Measurements from ENCODE around the gene NEDD4L.

Gene NEDD4L

DNA sequence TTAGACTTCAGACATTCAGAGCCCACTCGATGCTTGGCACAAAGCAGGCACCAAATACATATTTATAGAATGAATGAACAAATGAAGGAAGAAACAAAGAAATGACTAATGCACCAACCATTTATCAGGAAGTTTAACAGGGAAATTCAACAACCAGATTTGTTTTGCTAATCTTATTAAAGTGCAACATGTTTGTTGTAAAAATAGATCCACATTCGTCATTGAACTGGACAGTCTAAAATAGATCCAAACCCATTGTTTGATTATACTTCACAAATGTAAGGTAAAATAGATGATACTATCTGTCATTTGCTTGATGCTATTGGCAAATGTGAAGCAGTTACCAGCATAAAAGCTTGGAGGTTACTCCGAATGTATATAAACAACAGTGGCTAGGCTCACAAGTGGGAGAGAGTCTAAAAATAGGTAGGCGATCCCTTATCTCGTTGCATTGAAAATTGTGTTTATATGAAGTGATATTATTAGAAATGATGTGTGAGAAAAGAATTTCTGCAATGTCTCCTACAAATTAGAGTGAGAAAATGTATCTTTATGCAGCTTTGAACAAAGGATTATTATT lies 246.2 kb downstream of the NEDD4L start:
- no peak for DNase-seq (ENCODE audit: low read depth)

DNA sequence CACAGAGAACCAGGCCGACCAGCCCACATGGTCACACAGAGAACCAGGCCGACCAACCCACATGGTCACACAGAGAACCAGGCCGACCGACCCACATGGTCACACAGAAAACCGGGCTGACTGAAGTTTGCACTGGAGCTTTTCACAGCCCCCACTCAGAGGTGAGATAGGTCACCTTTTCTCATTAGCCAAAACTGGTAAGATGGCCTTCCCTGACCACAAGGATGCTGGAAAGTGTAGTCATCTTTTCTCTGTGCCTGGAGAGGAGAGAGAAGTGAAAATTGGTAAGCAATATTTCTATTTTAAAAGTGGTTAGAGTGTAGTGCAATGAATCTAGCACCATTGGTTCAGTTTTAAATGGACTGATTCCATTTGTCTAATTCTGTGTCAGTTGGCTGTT lies 247.1 kb downstream of the NEDD4L start:
- no peak for DNase-seq (ENCODE audit: low read depth)

DNA sequence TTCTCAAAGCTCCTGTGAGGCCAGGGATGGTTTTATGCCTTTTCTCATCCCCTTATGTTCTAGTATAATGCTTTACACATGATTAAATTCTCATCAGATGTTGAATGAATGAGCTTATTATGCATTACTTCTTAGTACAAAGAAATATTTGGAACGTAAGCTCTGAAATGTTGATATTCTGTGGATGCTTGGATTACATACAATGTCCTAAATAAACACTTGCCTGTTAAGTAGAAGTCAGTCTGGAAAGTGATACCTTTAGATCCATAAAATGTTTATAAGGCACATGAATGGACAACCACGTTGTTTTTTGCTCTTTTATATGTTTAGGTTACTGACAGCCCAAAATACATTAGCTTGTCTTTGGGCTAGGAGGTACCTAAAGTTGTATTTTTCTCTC lies 248.6 kb downstream of the NEDD4L start:
- DNase-seq (ENCODE audit: low read depth): no peak

DNA sequence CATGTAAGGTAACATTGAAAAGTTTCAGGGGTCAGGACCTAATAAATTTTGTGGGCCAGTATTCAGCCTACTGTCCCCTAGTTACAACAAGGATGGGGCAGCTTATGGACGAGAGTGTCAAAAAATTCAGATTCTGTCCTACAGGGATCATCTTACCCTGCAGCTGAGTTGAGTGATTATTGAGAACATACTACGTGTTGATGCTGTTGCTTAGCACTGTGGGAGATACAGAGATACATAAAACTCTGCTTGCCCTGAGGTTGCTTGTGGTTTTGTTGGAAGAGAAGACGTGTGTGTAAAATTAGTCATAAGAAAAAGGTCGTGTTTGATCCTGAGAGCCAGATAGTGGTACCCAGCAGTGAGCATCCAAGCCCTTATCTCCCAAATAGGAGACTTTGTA lies 253.2 kb downstream of the NEDD4L start:
- no peak for DNase-seq (ENCODE audit: low read depth)

DNA sequence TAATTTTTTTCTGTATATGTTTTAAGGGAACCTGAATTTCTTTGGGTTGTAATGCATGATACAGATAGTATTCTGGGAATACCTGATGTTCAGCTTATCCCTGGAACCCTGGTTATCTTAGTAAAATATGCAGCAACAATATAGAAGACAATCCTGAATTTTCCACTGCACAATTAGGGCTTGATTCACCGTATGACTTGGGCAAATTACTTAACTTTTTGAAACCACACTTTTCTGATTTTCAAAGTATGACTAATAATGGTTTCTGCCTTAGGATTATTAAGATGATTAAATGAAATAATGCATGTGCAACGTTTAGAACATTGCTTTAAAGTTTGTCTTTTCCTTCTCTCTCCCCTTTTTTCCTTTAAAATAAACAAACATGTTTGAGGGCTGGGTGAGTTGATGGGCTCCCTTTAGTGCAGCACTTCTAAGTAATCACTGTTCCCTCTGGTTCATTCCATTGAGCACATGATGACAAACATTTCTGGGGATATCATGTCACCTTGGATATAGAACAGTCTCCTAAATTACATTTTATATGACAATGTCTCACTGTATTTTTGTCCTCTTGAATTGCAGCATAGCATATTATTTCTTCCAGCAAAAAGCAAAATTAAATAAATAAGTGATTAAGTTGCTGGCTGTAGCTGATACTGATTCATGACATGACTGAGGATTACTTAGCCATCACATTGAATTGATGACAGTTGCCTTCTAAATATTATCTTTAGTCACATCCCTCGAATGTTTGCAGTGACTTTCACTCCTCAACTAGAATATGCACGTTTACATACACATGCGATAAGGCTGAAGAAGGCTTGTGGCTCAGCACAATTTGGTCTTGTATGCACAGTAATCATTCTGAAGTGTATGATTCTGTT lies 254.5 kb downstream of the NEDD4L start:
- no peak for DNase-seq (ENCODE audit: low read depth)

DNA sequence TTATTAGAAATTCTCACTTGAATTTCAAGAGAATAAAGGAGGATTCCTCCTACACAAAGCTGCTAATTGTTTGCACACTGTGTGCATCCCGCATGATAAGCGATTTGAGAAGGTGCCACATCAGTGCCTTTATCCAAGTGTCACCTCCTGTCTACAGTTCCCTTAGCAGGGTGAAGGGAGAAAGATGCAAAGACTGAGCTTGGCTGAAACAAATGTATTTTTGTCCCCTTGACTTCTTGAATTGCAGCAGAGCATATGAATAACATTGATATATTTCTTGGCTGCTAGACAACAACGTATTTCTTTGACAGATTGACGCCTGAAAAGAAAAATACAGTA lies 255.1 kb downstream of the NEDD4L start:
- no peak for DNase-seq (ENCODE audit: low read depth)

DNA sequence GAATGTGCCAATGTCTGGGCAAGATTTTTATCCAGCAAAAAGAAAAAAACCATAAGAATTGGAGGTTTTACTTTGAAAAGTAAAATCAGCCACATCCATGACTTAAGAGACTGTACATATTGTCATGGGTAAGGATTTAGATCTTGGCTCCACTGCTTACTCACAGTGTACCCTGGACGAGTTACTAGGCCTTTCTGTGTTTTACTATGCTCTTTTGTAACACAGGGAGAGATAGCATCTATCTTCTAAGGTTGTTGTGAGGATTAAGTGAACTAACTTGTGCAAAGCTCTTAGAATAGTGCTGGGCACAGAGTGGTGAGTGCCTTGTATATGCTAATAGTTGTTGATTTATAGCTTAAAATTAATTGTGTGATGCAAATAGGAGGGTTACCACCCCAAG lies 255.9 kb downstream of the NEDD4L start:
- DNase-seq (ENCODE audit: low read depth): no peak

DNA sequence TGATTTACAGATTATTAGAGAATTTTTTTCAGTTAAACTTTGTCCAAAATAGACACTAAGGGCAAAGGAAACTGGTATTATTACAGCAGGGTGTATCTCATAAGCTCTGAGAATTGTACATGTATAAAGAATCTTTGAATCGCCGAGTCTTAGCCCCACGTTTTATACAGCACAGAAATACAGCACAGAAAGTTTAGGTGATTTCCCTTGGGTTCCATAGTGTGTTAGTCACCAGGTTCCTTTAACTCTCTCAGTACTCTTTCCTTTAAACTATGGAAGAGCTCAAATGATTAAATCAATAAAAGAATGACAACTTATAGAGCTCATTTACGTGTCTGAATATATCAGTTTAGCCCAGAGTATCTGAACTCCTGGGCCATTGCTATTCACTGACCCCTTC lies 256.8 kb downstream of the NEDD4L start:
- DNase-seq (ENCODE audit: low read depth): no peak

DNA sequence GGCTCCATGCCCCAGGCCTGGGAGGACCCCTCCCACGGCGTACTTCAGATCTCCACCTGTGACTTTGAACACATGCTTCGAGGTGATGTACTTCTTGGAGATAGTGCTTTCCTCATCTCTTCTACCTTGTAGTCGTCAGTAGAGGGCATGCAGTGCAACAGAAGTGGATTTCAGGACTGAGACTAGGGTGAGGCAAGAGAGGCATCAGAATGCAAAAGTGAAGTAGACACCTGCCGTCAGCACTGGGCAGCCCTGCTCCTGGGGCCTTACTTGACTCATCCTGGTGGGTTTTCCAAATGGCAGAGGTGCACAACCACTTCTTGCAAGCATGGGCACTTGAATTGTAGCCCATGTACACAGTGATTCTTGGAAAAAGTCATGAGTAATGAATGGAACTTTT lies 258.8 kb downstream of the NEDD4L start:
- no peak for DNase-seq (ENCODE audit: low read depth)

DNA sequence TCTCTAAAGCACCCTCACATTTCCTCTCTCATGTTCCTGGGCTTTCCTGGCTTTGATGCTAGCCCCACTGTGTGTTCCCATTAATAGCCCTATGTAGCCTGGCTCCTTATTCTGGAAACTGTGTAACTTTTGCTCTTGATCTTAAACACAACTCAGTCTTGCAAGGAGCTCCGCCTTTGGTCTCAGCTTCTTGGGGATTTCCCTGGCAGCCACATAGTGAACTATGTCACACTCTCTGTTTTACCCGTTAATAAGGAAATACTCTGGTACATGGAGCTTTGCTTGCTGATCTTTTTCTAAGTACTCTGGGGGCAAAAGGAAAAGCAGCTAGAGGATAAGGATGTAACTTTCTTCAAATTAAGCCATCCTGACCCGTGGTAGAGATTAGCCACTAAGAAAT lies 259.3 kb downstream of the NEDD4L start:
- DNase-seq (ENCODE audit: low read depth): no peak

DNA sequence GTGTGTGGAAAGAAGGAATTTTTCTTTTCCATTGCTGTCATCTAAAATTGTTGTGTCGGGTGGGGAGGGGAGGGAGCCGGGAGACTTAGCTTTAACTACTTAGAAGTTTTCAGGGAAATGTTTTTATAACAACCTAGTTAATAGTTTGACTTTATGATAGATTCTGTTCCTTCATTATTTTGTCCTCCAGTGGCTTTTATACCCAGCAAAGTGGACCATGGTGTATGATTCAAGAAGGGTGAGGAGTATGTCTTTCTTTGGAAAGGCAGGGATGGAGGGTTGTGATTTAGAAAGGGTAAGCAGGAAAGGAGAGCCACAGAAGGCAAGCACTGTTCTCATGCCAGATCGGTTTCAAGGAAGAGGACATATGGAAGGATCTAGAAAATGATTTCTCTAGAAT lies 261.8 kb downstream of the NEDD4L start:
- DNase-seq (ENCODE audit: low read depth): no peak

DNA sequence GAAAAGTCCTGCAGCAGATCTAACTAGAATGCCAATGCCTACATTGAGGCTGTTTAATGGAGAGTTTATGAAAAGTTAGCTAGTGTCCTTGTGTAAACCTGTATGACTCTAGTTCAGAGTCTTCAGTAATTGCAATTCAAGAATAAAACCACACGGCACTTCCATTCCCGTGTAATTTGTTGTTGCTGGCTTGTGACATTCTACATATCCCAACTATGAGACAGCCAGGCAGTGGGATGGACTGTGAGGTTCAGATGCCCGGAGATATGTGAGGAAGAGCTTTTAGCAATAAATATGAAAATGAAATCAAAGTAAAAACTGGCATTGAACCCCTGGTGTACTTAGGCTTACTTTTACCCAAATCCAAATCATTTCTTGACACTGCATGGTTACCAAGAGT lies 263.4 kb downstream of the NEDD4L start:
- no peak for DNase-seq (ENCODE audit: low read depth)

DNA sequence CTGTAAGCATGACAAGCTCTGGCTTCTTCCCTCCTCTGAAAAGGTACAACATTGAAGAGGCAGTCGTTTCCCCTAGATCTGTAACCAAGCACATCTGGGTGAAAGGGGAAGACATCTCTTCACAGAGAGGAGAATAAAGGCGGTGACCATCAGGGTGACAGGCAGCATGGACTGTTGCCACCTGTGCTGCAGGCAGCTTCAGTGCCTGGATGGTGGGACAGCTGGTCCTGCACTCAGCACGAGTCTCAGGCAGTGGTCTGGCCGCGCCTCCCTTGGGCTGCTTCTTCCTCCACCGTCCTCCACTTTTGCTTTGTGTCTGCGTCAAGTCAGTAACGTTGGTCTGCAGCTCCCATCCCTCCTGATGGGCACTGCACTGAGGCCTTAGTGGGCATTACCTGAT lies 264.4 kb downstream of the NEDD4L start:
- no peak for DNase-seq (ENCODE audit: low read depth)

DNA sequence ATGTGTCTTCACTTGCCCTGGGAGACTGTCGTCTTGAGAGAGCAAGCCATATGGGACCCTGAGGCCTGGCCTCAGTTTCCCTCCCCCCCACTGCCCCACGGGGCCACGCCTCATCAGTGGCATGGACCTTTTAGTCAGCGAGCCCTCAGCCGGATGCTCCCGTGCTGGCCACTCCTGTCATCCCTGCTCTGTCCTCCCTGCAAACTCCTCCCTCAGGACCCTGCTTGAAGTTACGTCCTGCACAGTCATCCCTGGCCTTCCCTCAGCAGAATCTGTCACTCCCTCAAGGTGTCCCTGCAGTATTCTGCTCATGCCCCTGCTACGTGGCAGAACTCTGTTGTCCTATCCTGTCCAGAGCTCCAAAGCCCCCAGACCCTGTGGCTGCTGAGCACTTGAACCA lies 265.1 kb downstream of the NEDD4L start:
- DNase-seq (ENCODE audit: low read depth): no peak

DNA sequence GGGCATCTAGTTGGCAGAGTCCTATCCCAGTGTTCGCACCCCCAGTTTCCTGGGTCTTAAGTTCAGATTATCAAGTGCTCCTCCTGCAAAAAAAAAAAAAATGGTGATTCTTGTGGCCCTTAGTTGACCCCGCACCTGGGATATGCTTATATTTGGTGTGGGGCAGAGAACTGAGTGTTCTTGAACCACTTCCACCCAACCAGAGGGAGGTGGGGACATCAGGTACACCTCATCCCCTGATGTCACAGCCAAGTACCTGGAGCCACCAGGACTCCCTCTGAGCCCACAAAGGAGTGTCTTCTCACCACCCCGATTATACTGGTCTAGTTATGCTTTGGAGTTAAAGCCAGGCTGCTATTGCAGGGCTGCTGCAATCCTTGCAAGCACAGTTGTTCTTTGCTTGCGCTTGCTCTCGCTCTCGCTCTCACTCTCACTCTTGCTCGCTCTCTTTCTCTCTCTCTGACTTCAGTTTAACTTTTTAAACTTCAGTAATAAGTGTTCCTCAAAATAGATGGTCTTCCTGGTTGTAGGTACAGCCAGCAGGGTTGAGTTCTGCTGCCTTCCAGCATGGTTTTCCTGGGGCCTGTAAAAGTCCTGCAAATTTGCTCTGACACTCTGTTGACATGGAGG lies 265.7 kb downstream of the NEDD4L start:
- no peak for DNase-seq (ENCODE audit: low read depth)

DNA sequence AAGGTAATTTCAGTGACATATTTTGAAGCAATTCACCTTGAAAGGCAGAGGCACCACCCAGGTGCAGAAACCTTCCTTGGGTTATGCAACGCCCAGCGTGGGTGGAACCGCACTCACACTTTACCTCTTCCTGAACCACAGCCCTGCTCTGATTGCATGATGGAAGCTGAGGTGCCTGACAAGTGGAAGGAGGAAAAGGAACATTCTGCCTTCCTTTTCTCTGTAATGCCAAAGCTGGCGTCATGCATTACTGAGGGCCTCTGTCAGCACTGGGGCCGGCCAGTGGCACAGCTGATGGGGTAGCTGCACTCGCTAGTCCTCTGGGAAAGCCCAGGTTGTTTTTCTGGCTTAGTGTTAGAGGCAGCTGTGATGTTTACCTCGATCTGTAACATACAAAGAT lies 266.5 kb downstream of the NEDD4L start:
- DNase-seq (ENCODE audit: low read depth): no peak

DNA sequence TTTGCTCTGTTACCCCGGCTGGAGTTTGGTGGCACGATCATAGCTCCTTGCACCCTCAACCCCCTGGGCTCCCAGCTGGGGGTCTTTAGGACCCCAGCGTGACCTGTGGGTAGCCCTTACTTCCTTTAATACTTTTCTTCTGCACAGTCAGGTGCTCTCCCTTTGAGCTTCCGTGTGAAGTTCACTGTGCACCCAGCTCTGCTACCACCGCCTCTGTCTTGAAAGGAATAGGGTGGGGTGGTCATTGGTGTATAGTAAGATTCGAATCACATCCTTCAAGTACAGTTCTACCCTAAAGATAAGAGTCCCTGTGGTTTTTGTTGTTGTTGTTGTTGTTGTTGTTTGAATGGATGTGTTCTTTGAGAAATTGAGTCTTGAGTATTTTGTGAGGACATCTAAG lies 267.4 kb downstream of the NEDD4L start:
- no peak for DNase-seq (ENCODE audit: low read depth)

DNA sequence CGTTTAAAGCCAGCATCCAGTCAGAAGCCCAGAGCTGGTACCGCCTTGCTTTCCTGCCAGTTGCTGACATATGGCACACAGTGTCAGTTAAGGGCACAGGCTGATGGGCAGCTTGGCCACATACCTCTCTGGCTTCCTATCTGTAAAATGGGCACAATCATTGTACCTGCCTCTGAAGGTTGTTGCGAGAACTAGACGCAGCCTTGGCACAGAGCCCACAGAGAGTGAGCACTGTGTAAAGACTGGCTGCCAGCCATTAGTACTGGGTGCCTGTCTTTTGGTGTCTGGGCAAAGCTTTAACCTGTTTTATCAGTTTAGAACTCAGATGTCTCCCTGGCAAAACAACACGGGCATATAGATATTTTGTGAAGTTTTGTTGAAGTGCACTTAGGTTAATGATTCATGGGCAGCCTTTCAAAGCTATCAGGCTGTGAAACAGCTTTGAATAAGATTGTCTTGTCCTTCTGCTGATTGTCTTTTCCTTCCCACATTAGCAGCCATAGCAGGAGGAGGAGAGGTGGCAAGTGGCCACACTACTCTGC lies 269.5 kb downstream of the NEDD4L start:
- no peak for DNase-seq (ENCODE audit: low read depth)

DNA sequence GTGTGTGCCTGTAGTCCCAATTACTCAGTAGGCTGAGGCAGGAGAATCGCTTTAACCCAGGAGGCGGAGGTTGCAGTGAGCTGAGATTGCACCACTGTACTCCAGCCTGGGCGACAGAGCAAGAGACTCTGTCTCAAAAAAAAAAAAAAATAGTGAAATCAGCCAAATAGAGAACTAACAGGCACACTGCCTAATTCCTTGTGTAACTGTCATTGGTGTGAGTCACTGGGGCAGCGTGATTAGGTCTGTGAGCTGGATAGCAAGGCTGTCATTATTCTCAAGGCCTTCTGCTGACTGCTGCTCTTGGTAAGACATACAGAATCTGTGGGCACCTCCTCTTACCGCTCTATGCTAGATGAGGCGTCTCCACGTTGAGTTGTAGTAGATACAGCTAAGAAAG lies 270.3 kb downstream of the NEDD4L start:
- no peak for DNase-seq (ENCODE audit: low read depth)

DNA sequence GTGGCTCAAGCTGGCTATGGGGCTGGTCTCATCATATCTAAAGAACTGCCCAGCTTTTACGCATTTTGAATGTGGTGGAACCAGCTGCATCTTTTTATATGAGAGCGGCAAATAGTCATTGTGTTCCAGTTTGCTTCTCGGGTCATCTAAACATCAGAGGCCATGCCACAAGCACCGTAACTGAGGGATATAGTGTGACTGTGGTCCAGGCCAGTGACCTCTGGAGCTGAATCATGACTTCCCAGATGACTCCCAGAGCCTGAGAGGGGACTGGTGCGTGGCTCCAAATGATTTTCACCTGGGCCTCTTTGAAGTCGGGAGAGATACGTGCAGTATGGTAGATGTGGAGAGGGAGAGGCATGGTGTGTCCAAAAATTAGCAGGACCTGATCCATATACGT lies 271.0 kb downstream of the NEDD4L start:
- no peak for DNase-seq (ENCODE audit: low read depth)

DNA sequence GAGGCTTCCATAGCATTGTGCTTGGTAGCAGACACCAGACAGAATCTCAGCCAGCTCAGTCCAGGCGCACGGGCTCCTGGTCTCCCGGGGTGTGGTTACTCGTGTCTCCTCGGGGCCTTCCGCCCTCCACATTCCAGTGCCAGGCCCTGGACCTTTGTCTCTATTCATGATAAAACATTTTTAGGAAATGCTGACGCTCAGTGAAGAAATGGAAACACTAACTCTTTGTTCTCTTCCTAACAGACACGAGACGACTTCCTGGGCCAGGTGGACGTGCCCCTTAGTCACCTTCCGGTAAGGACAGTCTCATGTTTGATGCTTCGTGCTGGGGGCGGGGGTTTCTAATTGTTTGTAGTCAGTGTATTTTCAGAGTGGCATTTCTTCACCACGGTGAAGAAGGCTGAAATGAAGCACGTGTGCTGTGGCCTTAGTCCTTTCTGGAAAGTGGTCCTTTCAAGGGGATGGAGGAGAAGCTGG lies 271.8 kb downstream of the NEDD4L start:
- no peak for DNase-seq (ENCODE audit: low read depth)

DNA sequence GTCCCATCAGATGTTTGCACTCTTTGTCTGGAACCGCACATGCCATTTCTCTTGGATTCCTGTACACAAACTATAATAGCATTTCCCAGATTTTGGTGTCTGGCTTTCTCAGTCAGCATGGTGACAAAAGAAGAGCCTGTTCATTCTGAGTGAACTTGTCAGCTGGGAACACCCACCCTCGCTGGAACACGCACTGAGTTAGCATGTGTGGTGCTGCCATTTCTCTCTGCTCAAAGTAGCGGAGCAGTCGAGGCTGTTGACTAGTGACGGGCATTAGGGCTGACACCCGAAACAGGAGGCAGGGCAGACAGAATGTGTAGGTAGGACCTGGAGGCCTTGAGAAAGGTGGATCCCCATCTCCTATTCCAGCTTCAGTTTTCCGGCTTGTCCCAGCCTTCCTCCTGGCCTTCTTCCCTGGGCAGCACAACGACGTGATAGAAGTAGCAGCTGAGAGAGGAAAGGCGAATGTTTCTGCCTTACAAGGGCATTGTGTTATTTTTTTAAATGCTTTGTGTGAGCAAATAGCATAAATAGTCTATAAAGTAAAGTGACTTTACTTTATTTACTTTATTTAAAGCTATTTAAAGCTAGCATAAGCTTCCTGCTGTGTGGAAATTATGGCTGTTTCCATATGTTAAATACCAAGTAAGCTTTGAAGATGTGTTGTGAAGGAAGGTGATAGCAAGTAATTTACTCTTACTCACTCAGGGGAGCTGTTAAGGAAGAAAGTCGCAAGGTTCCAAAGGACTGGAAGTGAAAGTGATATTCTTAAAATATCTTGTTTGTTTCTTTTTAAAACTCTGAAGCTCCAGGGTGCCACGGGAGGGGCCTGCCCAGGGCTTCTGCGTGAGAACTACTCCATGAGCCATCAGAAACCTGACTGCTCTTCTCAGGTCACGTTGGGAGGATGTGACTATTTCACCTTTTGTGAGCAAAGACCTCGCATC lies 272.6 kb downstream of the NEDD4L start:
- DNase-seq (ENCODE audit: low read depth): no peak
